Ectodermal cell (in vitro differentiated cells): ENCODE results near the gene MAPK13.

ENCODE experiments used
- H3K27ac ChIP-seq: 2 replicates; pipeline ENCODE4 v1.7.0; 2013; ENCODE audit warnings: mild to moderate bottlenecking, low read depth, low read length; ENCODE audit not compliant: insufficient read depth, poor library complexity, severe bottlenecking
- H3K27me3 ChIP-seq: 2 replicates; pipeline ENCODE4 v1.7.0; 2013; ENCODE audit warnings: mild to moderate bottlenecking, low read length; ENCODE audit not compliant: insufficient read depth, control insufficient read depth, poor library complexity, severe bottlenecking
- H3K36me3 ChIP-seq: one replicate; pipeline ENCODE4 v1.7.0; 2013; ENCODE audit warnings: low read length; ENCODE audit not compliant: control insufficient read depth, insufficient read depth
- H3K4me1 ChIP-seq: one replicate; pipeline ENCODE4 v1.7.0; 2013; ENCODE audit warnings: low read length; ENCODE audit not compliant: control insufficient read depth, insufficient read depth
- H3K4me3 ChIP-seq: 2 replicates; pipeline ENCODE4 v1.7.0; 2013; ENCODE audit warnings: low read depth, low read length, control low read depth; ENCODE audit not compliant: insufficient read depth
- H3K9me3 ChIP-seq: 2 replicates; pipeline ENCODE4 v1.7.0; 2013; ENCODE audit warnings: mild to moderate bottlenecking, low read length, moderate library complexity; ENCODE audit not compliant: control insufficient read depth
- WGBS, 2 experiments: methylation state at CpG; one replicate each; pipeline ENCODE4 v1.1.7; 2013; ENCODE audit warnings: missing lambda C conversion rate in 2 of 2; 5-methylcytosine and 5-hydroxymethylcytosine counted together

Gene MAPK13

GRCh38 chr6:36135053-36135731, 4.9 kb downstream of the MAPK13 start:
- no peaks in the 10 kb centered on the region for H3K9me3 ChIP-seq
- peaks cover 16% of the 10 kb centered on the region for H3K27me3 ChIP-seq
- H3K4me3 ChIP-seq, result no peak overlapping the region
- WGBS, 2 experiments, result 90 to 95% methylated on average over 13 of the region's 13 CpGs
- peaks cover 12% of the 10 kb centered on the region for H3K4me1 ChIP-seq
- H3K36me3 ChIP-seq, result no peaks in the 10 kb centered on the region
- H3K27ac ChIP-seq, result no peak overlapping the region

DNA sequence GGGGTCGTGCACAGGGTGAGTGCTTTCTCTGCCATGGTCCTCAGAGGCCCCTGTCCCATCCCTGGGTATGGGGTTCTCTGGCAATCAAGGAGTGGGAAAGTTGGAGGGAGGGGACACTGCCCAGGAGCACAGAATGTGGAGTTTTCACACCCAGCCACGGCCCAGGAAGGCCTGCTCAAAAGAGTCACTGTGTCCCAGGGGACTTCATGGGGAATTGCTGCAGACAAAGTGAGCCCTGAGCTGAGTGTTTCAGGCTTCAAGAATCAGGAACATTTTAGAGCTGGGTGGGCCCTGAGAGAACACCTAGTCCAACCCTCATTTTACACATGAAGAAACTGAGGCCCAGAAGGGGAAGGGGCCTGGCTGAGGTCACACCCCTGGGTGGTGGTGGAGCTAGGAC, 5.7 kb downstream of the MAPK13 start:
- H3K4me3 ChIP-seq, result no peak overlapping the region
- WGBS, 2 experiments, result 84 to 91% methylated on average over 2 of the region's 2 CpGs
- H3K27ac ChIP-seq, result no peak overlapping the region
- peaks cover 7% of the 10 kb centered on the region for H3K27me3 ChIP-seq
- H3K9me3 ChIP-seq, result no peaks in the 10 kb centered on the region
- no peaks in the 10 kb centered on the region for H3K36me3 ChIP-seq
- H3K4me1 ChIP-seq, result peaks cover 8% of the 10 kb centered on the region

- Histone ChIP-seq H3K27me3 (peaks cover 2% of the 10 kb centered on the region), H3K27ac (no peak overlapping the region), H3K4me3 (no peak overlapping the region), H3K4me1 (peaks cover 4% of the 10 kb centered on the region), H3K36me3 (no peaks in the 10 kb centered on the region), H3K9me3 (no peaks in the 10 kb centered on the region)
- 93 to 94% methylated on average over 12 of the region's 12 CpGs for WGBS, 2 experiments
Measured at GRCh38 chr6:36136551-36136950, 6.2 kb downstream of the MAPK13 start.

- Histone ChIP-seq H3K36me3 (no peaks in the 10 kb centered on the region), H3K4me1 (peaks cover 4% of the 10 kb centered on the region), H3K27me3 (no peaks in the 10 kb centered on the region), H3K4me3 (no peak overlapping the region), H3K27ac (no peak overlapping the region), H3K9me3 (no peaks in the 10 kb centered on the region)
- 92 to 93% methylated on average over 15 of the region's 15 CpGs for WGBS, 2 experiments
Measured at GRCh38 chr6:36138667-36139066, 8.4 kb downstream of the MAPK13 start.

DNA sequence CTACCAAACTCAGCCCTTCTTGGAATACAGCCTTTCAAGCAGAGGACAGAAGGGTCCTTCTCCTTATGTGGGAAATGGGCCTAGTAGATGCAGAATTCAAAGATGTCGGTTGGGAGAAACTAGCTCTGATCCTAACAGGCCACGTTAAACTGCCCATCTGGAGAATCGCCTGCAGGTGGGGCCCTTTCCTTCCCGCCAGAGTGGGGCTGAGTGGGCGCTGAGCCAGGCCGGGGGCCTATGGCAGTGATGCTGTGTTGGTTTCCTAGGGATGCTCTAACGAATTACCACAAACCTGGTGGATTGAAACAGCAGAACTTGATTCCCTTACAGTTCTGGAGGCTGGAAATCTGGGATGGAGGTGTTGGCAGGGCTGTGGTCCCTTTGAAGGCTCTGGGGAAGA, 9.1 kb downstream of the MAPK13 start:
- Histone ChIP-seq H3K36me3 (no peaks in the 10 kb centered on the region), H3K4me1 (peaks cover 4% of the 10 kb centered on the region), H3K27me3 (no peaks in the 10 kb centered on the region), H3K4me3 (no peak overlapping the region), H3K27ac (no peak overlapping the region), H3K9me3 (no peaks in the 10 kb centered on the region)
- WGBS, 2 experiments, result 45 to 49% methylated on average over 7 of the region's 7 CpGs

GRCh38 chr6:36139991-36140710, 9.8 kb downstream of the MAPK13 start:
- H3K9me3 ChIP-seq, result no peaks in the 10 kb centered on the region
- H3K4me3 ChIP-seq, result no peak overlapping the region
- H3K4me1 ChIP-seq, result peaks cover 4% of the 10 kb centered on the region
- 81 to 82% methylated on average over 8 of the region's 8 CpGs for WGBS, 2 experiments
- no peak overlapping the region for H3K27ac ChIP-seq
- no peaks in the 10 kb centered on the region for H3K36me3 ChIP-seq
- H3K27me3 ChIP-seq, result no peaks in the 10 kb centered on the region

DNA sequence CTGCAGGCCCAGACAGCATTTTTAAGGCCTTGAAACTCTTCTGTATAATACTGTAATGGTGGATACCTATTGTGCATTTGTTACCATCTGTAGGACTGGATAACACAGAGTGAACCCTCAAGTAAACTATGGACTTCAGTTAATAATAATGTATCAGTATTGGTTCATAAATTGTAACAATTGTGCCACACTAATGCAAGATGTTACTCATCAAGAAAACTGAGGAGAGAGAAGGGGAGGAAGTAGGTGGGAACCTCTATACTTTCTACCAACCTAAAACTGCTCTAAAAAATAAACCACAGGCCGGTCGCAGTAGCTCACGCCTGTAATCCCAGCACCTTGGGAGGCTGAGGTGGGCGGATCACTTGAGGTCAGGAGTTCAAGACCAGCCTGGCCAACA, 10.8 kb downstream of the MAPK13 start:
- 88 to 90% methylated on average over 4 of the region's 4 CpGs for WGBS, 2 experiments
- no peak overlapping the region for H3K4me3 ChIP-seq
- H3K9me3 ChIP-seq, result no peaks in the 10 kb centered on the region
- no peaks in the 10 kb centered on the region for H3K27me3 ChIP-seq
- peaks cover 4% of the 10 kb centered on the region for H3K4me1 ChIP-seq
- H3K36me3 ChIP-seq, result no peaks in the 10 kb centered on the region
- H3K27ac ChIP-seq, result no peak overlapping the region

DNA sequence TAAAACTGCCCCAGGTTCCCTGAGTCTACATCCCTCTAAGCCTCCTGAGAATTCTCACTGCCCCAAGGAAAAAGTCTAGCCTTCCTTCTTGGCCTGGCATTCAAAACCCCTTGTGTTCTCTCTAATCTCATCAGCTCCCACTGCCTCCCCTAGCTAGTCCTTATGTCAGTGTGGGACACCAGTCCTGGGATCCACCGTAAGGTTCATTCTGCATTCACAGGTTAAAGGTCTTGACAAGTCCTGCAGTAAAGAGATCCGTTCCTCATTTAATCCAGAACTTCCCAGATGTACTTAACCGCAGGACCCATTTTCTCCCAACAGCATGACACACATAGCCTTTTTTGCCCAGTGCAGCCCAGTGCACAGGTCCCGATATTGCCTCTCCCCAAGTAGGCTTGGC, 11.6 kb downstream of the MAPK13 start:
- H3K36me3 ChIP-seq, result no peaks in the 10 kb centered on the region

GRCh38 chr6:36142971-36143838, 12.9 kb downstream of the MAPK13 start:
- 95 to 96% methylated on average over 13 of the region's 13 CpGs for WGBS, 2 experiments
- Histone ChIP-seq H3K4me3 (no peak overlapping the region), H3K27me3 (no peaks in the 10 kb centered on the region), H3K4me1 (peaks cover under 1% of the 10 kb centered on the region), H3K9me3 (no peaks in the 10 kb centered on the region), H3K27ac (no peak overlapping the region), H3K36me3 (no peaks in the 10 kb centered on the region)

More for the DNA sequence above, 11.6 kb downstream of the MAPK13 start:
- peaks cover 4% of the 10 kb centered on the region for H3K4me1 ChIP-seq
- H3K27me3 ChIP-seq, result no peaks in the 10 kb centered on the region
- no peak overlapping the region for H3K4me3 ChIP-seq
- H3K9me3 ChIP-seq, result no peaks in the 10 kb centered on the region
- no peak overlapping the region for H3K27ac ChIP-seq
- 94 to 95% methylated on average over 4 of the region's 4 CpGs for WGBS, 2 experiments

DNA sequence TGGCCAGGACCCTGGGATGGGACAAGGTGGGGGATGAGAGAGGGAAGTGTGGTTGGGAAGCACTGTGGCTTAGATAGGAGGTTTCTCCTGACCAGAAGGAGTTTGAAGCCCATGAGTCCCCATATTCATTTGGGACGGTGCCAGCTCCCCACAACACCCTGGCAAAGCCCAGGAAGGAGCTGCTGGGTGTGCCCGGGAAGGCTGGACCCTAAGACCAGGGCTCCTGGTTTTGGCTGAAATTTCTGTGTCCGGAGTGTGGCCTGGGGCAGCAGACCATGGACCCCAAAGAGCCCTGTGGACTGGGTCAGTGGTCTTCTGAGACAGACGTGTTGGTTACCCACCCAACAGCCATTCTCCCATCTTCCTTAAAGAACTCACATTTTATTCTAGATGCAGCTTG, 15.2 kb downstream of the MAPK13 start:
- WGBS, 2 experiments, result 86 to 89% methylated on average over 4 of the region's 4 CpGs

More for the DNA sequence above, 15.2 kb downstream of the MAPK13 start:
- Histone ChIP-seq H3K4me1 (no peaks in the 10 kb centered on the region), H3K9me3 (no peaks in the 10 kb centered on the region), H3K4me3 (no peak overlapping the region), H3K27me3 (no peaks in the 10 kb centered on the region), H3K36me3 (no peaks in the 10 kb centered on the region), H3K27ac (no peak overlapping the region)
